Measurements from ENCODE around the gene FAM186B.

DNA sequence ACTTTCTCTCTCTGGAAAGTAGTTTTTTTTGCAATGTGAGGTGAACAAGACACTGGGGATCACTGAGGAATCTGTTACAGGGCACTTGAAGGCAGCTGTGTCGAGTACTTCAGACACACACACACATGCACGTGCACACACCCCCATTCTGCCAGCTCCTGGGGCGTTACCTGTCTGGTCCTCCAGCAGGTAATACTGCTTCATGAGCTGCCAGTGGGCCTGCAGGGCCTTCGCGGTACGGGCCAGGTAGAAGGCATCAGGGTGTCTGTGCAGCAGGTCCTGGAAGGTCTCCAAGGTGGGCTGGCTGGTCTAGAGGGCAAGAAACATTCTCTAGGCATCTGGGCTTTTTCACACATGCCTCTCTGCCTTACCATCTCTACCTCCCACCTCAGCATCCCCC is 42.6 kb downstream of the FAM186B start:
- TF ChIP-seq, protein P1, sequence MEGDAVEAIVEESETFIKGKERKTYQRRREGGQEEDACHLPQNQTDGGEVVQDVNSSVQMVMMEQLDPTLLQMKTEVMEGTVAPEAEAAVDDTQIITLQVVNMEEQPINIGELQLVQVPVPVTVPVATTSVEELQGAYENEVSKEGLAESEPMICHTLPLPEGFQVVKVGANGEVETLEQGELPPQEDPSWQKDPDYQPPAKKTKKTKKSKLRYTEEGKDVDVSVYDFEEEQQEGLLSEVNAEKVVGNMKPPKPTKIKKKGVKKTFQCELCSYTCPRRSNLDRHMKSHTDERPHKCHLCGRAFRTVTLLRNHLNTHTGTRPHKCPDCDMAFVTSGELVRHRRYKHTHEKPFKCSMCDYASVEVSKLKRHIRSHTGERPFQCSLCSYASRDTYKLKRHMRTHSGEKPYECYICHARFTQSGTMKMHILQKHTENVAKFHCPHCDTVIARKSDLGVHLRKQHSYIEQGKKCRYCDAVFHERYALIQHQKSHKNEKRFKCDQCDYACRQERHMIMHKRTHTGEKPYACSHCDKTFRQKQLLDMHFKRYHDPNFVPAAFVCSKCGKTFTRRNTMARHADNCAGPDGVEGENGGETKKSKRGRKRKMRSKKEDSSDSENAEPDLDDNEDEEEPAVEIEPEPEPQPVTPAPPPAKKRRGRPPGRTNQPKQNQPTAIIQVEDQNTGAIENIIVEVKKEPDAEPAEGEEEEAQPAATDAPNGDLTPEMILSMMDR (IDR thresholded peaks at IDR 0.05), result no peak
- no peak for TF ChIP-seq POLR2A (IDR thresholded peaks at IDR 0.05)

Data from heart left ventricle (tissue), 13 donors.